Lung (tissue), 12 donors: Measurements from ENCODE around the gene ID2. TPM values are rescaled to one million over a fixed set of nuclear protein-coding genes. Genes with fewer than 3 reads are reported as not detected.

Experiments
- ATAC-seq: fragments of 200-7000 bp; cut with Tn5 transposase; one replicate; pipeline ENCODE4 v1.9.1; 2020; ENCODE audit warnings: moderate number of reproducible peaks; ENCODE audit not compliant: insufficient read depth, low FRiP score
- DNase-seq, 3 donors: peaks; one replicate each; pipeline ENCODE4 v3.0.0-alpha.2; 2013 to 2017
- H3K27ac ChIP-seq, 2 donors: one replicate each; pipeline ENCODE4 v1.5.1; 2013; ENCODE audit warnings: mild to moderate bottlenecking in 2 of 2, moderate library complexity in 2 of 2, control low read depth in 1 of 2, inconsistent platforms in 1 of 2, low read depth in 1 of 2, low read length in 1 of 2
- H3K27me3 ChIP-seq, 3 donors: one replicate each; pipeline ENCODE4 v1.5.1; 2013; ENCODE audit warnings: low read length in 2 of 3; ENCODE audit not compliant: control insufficient read depth in 3 of 3, insufficient read depth in 3 of 3
- H3K36me3 ChIP-seq, 4 donors: one replicate each; pipeline ENCODE4 v1.5.1; 2013; ENCODE audit warnings: low read length in 4 of 4, mild to moderate bottlenecking in 1 of 4, moderate library complexity in 1 of 4; ENCODE audit not compliant: control insufficient read depth in 4 of 4, insufficient read depth in 4 of 4
- H3K4me1 ChIP-seq, 5 donors: one replicate each; pipeline ENCODE4 v1.5.1; 2013; ENCODE audit warnings: low read length in 5 of 5, mild to moderate bottlenecking in 2 of 5, moderate library complexity in 1 of 5; ENCODE audit not compliant: control insufficient read depth in 5 of 5, insufficient read depth in 5 of 5
- H3K4me3 ChIP-seq: one replicate; pipeline ENCODE4 v1.5.1; 2013; ENCODE audit warnings: mild to moderate bottlenecking, control low read depth, moderate library complexity
- H3K9ac ChIP-seq, 2 donors: one replicate each; pipeline ENCODE4 v1.5.1; 2013; ENCODE audit warnings: low read length in 2 of 2, control low read depth in 1 of 2; ENCODE audit not compliant: insufficient read depth in 1 of 2
- H3K9me3 ChIP-seq, 4 donors: one replicate each; pipeline ENCODE4 v1.5.1; 2013; ENCODE audit warnings: low read length in 3 of 4, mild to moderate bottlenecking in 1 of 4, moderate library complexity in 1 of 4; ENCODE audit not compliant: control insufficient read depth in 4 of 4, insufficient read depth in 3 of 4
- CTCF ChIP-seq: IDR thresholded peaks from 2 replicates; pipeline ENCODE4 v1.5.1; 2012; ENCODE audit warnings: mild to moderate bottlenecking; ENCODE audit errors: control extremely low read depth, extremely low read depth
- WGBS, 2 donors: extraction: QIAGEN DNeasy Blood & Tissue Kit; methylation state at CpG; one replicate each; pipeline ENCODE4 v1.1.7; 2013; 5-methylcytosine and 5-hydroxymethylcytosine counted together
- polyA plus RNA-seq, 2 donors: library from polyadenylated mRNA; stranded (reverse); fragments of 200-250 nt; gene quantifications; one replicate each; pipeline ENCODE4 v1.2.1, GENCODE V29; 2013
- total RNA-seq, 2 donors: library from RNA; depleted of rRNA in 1 of 2; stranded (reverse); fragments of >200 nt in 1 of 2; gene quantifications; one replicate each; pipeline ENCODE4 v1.2.1, GENCODE V29; 2014 to 2021
- donor health status: control.
- donor health status: control.
- donor health status: Bipolar disorder and iron deficiency.
- donor health status: healthy.
- donor health status: DM: yes; HTN: yes; CAD: no.

The ID2 gene
- total and polyA plus RNA-seq, 4 donors = 67.9 to 227 (median 133) TPM

DNA sequence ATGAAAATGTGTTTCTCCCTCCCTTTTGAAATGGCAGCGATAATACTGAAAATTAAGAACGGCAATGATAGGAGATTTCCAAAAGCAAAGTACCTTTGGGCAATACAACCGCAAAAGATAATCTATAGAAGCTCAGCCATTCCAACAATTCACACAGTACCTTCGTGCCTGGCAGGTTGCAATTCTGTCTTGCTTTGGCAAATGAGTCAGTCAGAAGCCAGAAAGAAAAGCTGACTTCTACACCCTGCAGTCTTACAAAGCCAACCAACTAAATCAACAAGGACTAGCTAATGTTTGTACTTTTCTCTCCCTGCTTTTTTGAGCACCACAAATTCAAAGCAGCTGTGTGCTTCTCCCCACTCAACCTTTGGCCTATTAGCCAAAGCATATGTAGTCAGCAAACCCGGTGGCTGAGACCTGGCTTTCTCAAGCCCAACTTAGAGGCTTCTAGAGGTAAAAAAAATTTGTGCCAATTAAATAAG is 25.7 kb upstream of the ID2 start:
- no peaks in the 10 kb centered on the region for H3K9me3 ChIP-seq
- no peak overlapping the region for H3K27ac ChIP-seq
- peaks cover 0 to 10% (median 0%) of the 10 kb centered on the region in 5 donors for H3K4me1 ChIP-seq
- H3K27me3 ChIP-seq = no peaks in the 10 kb centered on the region
- H3K9ac ChIP-seq = no peak overlapping the region
- ATAC-seq (no peak), DNase-seq (no peak)
- no peak overlapping the region for H3K4me3 ChIP-seq
- 92 to 95% methylated on average over 5 of the region's 5 CpGs for WGBS, 2 donors
- TF ChIP-seq CTCF = no peak
- H3K36me3 ChIP-seq = no peaks in the 10 kb centered on the region

DNA sequence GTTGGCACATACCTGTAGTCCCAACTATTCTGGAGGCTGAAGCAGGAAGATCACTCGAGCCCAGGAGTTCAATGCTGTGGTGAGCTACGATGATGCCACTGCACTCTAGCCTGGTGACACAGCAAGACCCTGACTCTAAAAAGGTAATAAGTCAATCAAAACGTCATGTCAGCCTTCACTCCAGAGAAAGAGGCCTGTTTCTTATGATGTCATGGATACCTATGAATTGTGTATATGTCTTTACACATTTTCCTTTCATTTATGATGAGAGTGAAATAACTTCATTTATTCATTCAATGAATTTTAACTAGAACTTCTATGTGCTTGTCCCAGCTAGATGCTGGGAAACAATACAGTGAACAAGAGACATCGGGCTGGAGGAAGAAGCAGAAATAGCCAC is 25.0 kb upstream of the ID2 start:
- no peak overlapping the region for H3K4me3 ChIP-seq
- H3K36me3 ChIP-seq = no peaks in the 10 kb centered on the region
- no peaks in the 10 kb centered on the region for H3K27me3 ChIP-seq
- WGBS, 2 donors = 72 to 77% methylated on average over 4 of the region's 4 CpGs
- no peak overlapping the region for H3K27ac ChIP-seq
- ATAC-seq (no peak), DNase-seq (no peak)
- H3K4me1 ChIP-seq = peaks cover 0 to 16% (median 0%) of the 10 kb centered on the region in 5 donors
- no peaks in the 10 kb centered on the region for H3K9me3 ChIP-seq
- no peak overlapping the region for H3K9ac ChIP-seq
- no peak for TF ChIP-seq CTCF

- 48 to 69% methylated on average over 17 of the region's 17 CpGs for WGBS, 2 donors
- no peak for TF ChIP-seq CTCF
- Histone ChIP-seq H3K4me1 (peaks cover 0 to 23% (median 3%) of the 10 kb centered on the region in 5 donors), H3K9ac (no peak overlapping the region), H3K4me3 (no peak overlapping the region), H3K9me3 (no peaks in the 10 kb centered on the region), H3K27ac (no peak overlapping the region), H3K36me3 (no peaks in the 10 kb centered on the region), H3K27me3 (no peaks in the 10 kb centered on the region)
- no peak for ATAC-seq
- no peak for DNase-seq
Measured at GRCh38 chr2:8657423-8658062, 24.3 kb upstream of the ID2 start.
